Esophagus squamous epithelium (tissue), 4 donors: ENCODE data around the gene AP1G1.

Experiments
- CTCF ChIP-seq, 6 experiments: fragments of 450-650 bp in 4 of 6; fragments of 200-600 bp in 2 of 6; sonication (generic) in 2 of 6; IDR thresholded peaks; one replicate each; pipeline ENCODE4 v1.5.1; 2016 to 2019; ENCODE audit warnings: antibody characterized with exemption in 6 of 6, mild to moderate bottlenecking in 4 of 6, moderate library complexity in 4 of 6
- POLR2A ChIP-seq, 4 donors: fragments of 450-650 bp; IDR thresholded peaks; one replicate each; pipeline ENCODE4 v1.6.1; 2017; ENCODE audit warnings: antibody characterized with exemption in 4 of 4, mild to moderate bottlenecking in 4 of 4, moderate library complexity in 3 of 4

- TF ChIP-seq CTCF (IDR thresholded peaks at IDR 0.05) (no peak), POLR2A (IDR thresholded peaks at IDR 0.05) (no peak)
These were observed 14.6 kb downstream of the AP1G1 start for GRCh38 chr16:71794018-71794417.
